GM15510 (cell line): ENCODE results near the gene PTPRG.

Source experiments
- POLR2A ChIP-seq: IDR thresholded peaks from 3 replicates; pipeline ENCODE4 v1.6.1; 2011; ENCODE audit warnings: borderline replicate concordance; ENCODE audit not compliant: insufficient read length; ENCODE audit errors: extremely low read depth

PTPRG gene

DNA sequence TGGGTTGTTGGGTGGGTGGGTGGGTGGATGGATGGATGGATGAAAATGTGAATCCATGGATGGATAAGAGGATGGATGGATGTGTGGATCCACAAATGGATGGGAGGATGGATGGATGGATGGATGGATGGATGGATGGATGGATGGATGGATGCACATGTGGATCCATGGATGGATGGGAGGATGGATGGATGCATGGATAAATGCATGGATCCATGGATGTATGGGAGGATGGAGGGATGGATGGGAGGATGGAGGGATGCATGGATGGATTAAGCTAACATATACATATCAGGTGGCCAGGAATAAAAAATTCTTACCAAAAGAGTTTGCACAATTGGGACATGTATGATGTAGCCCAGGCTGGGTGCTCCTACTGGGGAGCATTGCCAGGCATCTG lies 616.7 kb downstream of the PTPRG start:
- no peak for TF ChIP-seq POLR2A

- TF ChIP-seq POLR2A = no peak
Measured at GRCh38 chr3:62178739-62179600, 617.6 kb downstream of the PTPRG start.

- no peak for TF ChIP-seq POLR2A
Measured at GRCh38 chr3:62180514-62180913, 619.1 kb downstream of the PTPRG start.

- no peak for TF ChIP-seq POLR2A
Measured at GRCh38 chr3:62183087-62183486, 621.7 kb downstream of the PTPRG start.

DNA sequence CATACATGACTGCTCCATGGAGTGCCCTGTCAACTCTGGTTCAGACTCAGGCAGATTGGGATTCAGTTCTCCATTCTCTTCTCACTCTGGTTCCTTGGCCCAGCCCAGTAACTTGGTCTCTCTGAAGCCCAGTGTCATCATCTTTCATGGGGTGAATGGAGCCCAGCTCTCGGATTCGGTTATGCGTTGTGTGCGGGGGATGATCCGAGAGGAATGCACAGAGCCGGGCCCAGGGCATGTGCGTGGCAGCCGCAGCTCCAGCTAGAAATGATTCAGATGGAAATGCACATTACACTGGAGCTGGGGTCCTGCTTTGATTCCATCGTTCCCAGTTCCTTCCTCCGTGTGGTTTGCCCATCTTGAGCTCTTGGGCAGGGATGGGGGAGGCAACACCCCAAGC lies 622.6 kb downstream of the PTPRG start:
- TF ChIP-seq POLR2A = no peak

DNA sequence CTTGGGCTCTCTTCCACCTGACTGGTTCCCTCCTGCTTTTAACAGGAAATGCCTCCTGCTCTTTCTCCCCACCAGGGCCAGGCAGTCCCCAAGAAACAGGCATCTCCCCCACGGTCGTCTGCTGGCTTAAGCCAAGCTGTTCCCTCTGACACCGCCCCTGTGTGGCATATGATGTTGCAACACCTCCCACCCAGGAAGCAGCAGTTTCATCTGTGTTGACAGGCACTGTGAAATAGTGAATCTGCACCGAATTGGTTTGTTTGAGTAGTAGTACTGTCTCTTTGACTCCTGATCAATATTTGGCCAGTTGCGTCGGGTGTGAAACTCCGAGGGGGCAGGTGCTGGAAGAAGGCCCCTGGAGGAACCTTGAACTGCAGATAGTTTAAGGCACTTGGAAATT lies 623.2 kb downstream of the PTPRG start:
- no peak for TF ChIP-seq POLR2A

GRCh38 chr3:62187022-62187431 lies 625.7 kb downstream of the PTPRG start:
- no peak for TF ChIP-seq POLR2A

- TF ChIP-seq POLR2A = no peak
Measured at GRCh38 chr3:62188681-62189375, 627.5 kb downstream of the PTPRG start.

GRCh38 chr3:62189376-62189698 lies 628.0 kb downstream of the PTPRG start:
- no peak for TF ChIP-seq POLR2A

GRCh38 chr3:62192891-62193290 lies 631.5 kb downstream of the PTPRG start:
- TF ChIP-seq POLR2A = no peak

- no peak for TF ChIP-seq POLR2A
Measured at GRCh38 chr3:62193586-62194345, 632.4 kb downstream of the PTPRG start.

DNA sequence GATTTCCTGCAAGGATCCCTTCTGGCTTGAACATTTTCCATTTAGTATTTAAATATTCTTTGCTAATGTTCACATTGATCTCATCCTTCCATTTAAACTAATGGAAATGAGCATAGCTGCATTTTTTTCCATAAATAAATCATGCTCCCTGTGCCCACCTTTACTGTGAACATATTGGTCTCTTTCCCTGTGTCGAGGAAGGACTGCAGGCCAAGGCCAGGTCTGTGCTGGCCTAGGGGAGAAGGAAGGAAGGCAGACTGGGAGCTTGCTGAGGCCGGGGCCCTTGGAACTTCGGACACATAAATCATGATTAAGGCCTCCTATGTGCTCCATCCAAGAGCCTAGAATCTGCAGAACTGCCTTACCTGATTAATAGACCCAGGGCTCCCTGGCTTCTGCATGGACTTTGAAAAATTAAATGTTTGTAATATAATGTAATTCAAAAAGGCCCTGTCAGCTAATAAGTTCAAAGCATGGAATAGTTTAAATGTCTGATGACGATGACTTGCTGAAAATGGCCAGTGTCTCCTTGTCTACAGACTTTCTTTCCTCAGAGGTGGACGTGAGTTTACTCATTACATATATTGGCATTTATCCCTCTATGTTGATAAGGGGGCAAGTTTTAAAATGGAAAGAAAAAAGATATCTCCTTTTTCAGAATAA lies 636.1 kb downstream of the PTPRG start:
- TF ChIP-seq POLR2A = no peak

DNA sequence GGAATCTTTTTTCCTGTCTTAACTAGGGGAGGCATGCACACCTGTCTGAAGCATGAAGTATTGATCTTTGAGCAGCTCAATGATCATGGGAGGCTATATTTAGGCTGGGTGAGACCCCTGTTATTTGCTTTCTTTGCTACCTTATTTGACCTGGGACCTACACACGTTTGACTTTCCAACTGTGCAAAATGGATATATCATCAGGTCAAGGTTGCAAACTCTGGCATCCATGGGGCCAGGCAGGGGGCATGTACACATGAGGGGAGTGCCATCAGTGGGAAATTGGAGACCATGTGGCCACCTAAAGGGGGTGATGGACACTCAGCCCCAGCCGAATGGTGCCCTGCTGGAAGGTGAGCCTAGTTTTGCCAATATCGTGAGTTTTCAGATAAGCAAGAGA lies 637.8 kb downstream of the PTPRG start:
- TF ChIP-seq POLR2A = no peak

DNA sequence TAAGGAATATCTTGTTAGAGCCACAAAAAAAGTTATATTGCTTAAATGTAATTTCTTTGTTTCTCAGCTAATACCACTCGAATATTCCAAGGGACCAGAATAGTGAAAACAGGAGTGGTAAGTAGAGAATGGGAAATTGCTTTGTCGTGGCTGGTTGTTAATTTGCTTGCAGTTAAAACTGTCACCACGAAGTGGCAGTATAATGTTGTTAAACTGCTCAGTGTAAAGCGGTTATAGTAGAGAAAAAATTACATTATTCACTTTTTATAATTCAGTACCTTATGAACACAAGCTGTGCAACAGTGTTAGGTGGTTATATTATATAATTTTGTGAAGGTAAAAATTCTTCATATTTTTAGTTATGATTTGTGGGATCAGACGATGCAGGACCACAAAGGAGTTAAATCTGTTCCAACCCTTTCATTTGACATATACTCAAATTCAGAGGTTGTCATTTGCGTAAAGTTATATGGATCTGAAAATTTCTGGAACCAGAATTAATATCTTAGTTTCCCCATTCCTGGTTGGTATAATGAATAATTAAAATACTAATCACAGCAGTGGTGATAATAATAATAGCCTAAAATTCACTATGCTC lies 640.2 kb downstream of the PTPRG start:
- no peak for TF ChIP-seq POLR2A
